NCI-H2196 treated with DMSO at 0.1 percent for 48 hours (cell line): ENCODE results near the gene TIAM1.
"Not testable (repeated sequence)": the region's sequence is repeated elsewhere in the genome, so short reads cannot be mapped to it uniquely, and the experiment has no call there.

Source experiments
- DNase-seq: peaks from one replicate; lab custom pipeline; 2025; ENCODE audit not compliant: unreplicated experiment; lab: John Stamatoyannopoulos, UW

Gene TIAM1

DNA sequence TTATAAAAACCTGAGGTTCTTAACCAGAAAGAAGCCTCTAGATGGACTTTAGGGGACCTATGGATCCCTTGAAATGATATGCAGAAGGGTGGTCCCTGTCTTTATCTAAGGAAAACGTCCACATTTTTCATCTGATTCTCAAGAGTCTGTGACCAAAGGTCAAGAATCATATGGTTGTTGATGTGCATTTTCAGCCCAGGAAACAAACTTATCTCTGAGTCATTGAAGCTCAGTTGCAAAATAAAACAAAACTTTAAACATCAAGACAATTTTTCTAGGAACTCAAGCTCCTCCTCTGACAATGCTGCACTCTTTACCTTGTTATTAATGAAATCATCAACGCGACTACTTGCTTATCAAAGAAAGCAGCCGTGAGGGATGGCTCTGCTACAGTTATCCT, 83.3 kb downstream of the TIAM1 start:
- no peak for DNase-seq

DNA sequence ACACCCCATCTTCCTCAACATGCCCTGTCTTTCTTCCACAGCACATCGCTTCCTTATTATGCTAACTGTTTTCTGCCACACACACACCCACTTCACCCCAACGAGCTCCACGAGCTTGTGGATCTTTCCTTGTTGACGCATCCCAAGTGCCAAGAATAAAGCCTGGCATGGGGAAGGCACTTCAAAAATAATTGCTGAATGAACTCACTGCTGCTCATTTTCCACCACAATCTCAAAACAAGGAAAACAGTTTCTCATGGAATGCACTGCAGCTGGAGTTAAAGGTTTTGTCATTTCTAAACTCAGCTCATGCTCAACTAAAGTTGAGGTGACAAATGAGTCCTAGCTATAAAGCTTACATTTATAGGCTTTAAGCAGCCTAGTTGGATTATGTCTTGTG, 86.0 kb downstream of the TIAM1 start:
- no peak for DNase-seq

DNA sequence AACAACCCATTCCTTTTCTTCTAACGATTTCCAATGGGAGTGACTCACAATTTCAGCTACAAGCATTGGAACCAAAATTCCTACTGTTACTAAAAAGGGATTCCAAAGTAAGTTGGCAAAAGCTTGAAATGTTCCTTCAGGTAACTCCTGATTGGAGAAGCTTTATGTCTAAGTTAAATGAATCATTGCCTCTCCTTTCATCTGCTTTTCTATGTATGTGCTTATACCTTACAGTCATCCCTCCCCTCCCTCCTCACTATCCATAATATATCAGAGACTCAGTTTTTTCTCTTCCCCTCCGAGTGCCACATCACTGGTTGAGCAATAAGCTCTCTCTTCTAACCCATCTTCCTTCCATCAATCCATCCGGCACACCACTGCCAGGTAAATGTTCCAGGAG, 86.8 kb downstream of the TIAM1 start:
- no peak for DNase-seq

DNA sequence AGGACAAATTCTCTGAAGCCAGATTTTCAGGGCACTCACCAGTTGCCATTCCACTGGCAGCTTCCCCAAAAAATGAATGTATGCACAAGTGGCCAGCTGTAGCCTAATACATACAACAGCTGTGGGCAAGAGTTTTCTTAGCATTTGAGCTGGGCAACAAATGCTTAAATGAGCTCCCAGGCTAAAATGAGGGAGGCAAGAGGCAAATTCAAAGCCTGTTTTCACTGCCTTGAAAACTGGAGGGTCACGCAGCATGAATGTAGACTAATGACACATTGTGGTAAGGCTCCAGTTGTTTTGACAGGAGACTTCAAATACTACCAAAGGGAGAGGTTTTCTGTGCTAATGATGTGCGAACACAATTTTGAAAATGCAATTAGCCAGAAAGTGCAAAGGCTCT, 88.2 kb downstream of the TIAM1 start:
- no peak for DNase-seq

DNA sequence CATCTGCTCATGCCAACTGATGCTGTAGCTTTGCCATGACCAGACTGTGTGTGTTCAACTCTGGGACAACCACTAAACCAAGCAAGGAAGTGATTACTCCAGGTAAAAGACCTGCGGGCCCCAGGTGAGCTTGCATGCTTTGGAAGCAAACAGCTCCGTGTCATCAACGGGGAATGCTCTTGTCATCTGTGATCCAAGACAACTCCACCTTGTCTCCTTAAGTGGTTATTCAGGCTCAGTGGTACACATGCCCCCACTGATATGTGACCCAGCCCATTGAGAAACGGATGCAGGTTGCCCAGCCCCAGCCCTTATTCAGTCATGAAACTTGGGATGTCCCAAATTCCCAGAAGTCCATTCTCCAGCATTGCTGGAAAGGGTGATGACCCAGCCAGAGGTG, 89.0 kb downstream of the TIAM1 start:
- DNase-seq: no peak

DNA sequence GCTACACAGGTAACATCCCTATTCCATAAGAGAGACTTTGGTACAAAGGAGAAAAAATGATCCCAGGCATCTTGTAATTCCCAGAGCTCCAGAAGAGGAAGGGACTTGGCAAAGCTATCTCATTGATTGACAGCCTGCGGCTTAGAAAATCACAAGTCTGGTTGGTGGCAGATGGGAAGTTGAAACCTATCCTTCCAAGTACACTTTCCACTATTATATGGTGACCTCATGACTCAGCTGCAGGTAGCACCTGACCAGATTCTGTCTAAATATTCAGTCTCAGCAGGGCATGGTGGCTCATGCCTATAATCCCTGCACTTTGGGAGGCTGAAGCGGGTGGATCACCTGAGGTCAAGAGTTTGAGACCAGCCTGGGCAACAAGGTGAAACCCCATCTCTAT, 89.9 kb downstream of the TIAM1 start:
- DNase-seq: no peak

DNA sequence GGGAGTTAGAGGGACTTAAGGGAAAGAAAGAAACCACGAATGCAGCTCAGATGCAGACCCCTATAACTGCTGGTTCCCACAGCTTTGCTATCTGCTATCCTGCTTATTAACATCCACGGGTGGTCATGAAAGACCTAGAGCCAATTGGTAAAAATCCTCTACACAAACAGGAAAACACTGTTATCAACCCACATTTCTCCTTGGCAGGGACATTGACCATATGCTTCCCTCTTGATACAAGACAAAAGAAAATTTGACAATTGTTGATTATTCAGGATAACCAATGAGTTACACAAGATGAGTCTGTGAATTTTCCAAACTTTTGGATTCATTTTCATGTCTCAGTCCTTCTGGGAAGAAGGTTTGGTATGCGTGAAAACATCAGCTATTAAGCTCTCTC, 90.4 kb downstream of the TIAM1 start:
- DNase-seq: no peak

DNA sequence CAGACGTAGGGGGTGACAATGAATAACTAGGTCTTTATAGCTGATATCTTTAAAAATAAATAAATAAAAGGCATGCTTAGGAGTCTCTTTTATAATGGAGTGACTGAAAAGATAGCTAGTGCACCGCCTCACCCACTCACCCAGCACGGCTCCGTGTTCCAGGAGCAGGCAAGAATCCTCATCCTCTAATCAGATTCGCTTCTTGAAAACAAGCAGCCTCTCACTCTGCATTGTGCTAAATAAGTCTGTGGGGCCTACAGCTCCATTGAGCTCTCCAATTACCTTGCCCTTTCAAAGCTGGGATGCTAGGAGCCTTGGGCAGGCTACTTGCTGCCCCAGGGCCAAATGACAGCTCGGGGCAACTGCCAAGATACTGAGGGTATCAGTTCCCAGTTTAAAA, 91.5 kb downstream of the TIAM1 start:
- no peak for DNase-seq

DNA sequence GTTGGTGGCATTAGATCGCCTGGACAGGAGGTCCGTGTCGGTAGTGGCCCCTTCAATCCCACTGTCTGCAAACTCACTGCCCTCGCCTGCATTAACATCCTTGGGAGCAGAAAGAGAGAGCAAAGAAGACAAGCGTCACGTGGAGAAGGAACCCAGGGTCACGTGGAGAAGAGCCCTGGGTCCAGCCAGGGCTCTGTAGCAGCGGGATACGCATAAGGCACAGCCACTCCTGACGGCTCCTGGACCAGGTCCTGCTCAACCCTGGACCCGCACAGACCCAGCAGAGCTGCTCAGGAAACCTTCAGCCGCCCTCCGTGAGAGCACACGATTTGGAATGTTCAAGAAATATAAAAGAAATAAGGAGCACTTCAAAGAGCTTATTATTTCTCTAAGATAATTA, 92.0 kb downstream of the TIAM1 start:
- DNase-seq: no peak

DNA sequence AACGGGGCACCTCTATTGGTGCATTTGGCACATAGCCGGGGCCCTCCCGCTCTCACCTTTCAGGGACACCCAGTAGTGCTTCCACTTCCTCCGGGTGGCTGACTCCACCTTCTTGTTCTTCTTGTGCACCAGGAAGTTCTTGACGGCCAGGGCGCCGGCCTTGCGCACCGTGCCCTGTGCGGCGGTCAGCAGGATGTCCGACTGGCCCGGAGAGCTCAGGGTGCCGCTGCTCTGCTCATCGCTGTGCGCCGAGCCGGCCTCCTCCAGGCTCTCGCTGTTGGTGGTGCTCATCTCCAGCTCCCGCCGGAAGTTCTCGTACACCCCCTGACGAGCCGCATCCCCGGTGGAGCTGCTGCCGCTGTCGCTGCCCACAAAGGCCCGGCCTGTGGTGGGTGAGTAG, 92.4 kb downstream of the TIAM1 start:
- DNase-seq: no peak

DNA sequence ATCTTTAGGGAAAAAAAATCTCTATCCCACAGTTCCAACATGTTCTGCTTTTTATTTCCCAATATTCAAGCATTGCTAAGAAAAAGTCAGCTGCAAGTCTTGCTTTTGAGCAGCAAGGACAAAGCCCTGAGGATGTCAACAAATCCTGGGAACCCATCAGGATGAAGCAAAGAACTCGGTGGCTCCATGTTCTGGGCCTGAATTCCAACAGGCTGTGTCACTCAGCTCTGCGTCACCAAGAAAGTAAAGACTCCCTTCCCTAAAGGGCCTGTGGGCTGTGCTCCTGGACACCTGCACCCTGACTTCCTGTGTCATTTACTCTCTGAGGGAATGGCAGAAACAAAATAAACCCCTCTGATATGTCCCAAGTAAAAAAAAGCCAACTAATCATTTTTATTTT, 95.5 kb downstream of the TIAM1 start:
- DNase-seq: no peak

DNA sequence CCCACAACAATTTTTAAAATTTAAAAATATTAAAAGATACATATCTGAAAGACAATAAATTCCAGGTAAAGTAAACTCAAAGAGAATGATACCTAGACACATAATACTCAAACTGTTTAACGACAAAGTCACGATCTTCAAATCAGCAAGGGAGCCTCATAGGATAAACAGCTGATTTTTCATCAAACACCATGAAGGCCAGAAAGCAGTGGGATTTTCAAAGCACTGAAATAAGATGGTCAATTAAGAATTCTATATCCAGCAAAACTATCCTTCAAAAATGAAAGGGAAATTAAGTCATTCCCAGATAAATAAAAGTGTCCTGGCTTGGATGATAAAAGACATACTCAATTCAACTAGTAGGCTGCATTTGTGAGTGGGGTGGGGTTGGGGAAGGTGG, 100.5 kb downstream of the TIAM1 start:
- DNase-seq: no peak

DNA sequence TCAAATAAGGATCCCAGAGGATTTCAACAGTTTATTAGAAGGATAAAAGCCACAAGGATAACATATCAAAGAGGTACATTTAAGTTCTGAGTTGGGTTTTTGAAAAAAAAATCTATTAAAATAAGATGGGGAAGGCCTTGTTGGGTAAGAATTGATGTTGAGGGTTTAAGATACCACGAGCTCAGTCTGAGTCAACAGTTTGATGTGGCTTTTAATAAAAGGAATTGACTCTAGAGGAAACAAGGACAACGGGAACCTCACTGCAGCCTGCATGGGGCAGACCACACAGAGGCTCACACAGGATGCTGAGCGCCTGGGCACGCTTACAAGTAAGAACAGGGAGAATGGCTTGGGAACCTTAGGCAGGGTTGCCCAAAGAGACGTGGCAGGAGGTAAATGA, 107.5 kb downstream of the TIAM1 start:
- DNase-seq: no peak

DNA sequence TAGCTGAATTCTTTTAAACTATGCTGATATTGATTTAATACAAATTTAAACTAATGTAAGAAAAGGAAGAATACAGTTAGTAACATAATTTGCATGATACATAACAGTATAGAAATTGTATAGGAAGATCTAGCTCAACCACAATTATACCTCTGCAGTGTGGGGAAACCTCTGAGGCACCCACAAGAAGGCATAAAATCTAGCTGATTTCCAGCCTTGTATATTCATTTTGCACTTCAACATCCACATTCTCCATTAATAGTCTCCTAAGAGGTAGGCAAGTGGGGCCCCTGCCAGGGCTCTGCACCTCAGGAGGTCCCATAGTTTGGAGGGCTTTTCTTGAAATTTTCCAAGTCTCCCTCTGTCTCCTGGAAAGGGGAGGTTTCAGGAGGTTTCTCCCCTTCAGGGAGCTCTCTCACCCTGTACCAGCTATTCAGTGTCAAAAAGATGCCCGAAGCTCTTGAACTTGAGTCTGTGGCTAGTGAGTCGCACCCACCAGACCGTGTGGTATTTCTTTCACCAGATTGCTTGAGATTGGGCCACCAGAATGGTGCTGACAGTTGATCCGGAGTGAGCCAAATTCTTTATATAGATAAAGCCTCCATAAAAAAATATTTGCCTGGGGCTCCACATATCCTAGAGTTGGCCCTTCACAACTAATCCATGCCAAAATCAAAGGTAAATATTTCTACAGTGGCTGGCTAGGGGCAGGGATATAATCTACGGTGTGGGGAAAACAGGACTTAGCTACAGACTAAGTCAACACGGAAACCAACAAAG, 108.2 kb downstream of the TIAM1 start:
- no peak for DNase-seq

DNA sequence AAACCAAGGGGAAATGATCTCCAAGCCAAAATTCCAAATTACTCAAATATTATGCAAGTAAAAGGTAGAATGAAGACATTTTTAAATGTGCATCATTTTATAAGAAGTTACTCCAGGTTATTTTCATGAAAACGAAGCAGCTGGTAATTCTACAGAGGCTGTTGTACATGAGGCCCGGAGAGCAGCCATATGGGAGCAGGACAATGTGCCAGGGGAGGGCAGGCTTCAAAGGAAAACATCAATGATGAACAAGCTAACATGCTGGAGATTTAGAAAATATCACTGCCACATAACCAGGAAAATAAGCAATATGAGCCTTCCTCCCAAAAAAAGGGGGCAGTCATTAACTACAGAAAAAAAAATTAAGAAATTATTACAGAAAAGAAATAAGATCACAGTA, 109.1 kb downstream of the TIAM1 start:
- no peak for DNase-seq

DNA sequence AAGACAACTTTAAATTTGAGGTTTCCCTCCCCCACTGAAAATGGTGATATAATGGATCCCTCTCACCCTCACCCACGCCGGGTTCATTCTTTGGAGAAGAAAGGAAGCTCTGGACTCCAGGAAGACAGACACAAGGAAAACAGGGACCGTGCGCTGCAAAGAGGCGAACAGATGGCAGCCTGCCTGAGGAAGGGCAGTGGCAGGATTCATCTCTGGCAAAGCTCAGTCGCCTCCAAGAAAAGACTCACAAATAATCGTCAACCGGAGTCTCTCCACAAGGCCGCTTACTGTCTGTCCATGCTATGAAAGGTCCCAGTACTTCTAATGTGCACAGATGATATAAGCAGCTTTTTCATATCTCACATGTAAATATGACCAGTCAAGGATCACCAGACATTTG, 110.3 kb downstream of the TIAM1 start:
- no peak for DNase-seq

DNA sequence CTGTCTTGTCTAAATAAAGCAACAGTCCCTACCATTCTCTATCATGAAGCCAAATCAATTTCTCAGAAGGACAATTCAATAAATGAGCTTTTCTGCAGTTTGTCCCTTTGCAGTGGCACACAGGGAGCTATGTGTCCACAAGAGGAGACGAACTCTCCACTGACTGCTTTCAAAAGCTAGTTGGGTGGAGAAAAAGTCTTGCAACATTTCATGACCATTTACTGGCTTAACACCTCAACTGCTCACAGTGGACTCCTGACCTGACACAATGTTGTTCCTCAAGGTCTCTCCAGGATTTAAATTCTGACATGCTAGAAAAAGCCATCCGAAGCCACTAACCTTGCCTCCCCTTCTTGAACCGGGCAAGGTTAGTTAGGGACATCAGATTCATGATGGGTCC, 111.7 kb downstream of the TIAM1 start:
- DNase-seq: no peak

DNA sequence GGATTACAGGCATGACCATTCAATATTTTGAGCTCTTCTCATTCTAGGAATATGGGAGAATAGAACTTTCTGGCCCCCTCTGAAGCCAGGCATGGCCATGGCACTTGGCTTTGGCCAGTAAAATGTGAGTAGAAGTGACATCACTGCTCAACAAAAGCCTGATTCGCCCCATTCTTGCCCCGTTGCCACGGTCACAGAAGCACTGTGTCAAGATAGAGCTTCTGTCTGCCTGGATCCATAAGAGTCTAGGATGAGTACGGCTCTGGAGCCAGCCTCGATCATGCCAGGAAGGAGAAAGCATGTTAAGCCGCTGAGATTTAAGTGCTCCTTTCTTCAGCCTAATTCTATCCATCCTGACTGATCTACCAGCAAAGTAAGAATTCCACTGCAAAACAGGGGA, 113.1 kb downstream of the TIAM1 start:
- DNase-seq: no peak

DNA sequence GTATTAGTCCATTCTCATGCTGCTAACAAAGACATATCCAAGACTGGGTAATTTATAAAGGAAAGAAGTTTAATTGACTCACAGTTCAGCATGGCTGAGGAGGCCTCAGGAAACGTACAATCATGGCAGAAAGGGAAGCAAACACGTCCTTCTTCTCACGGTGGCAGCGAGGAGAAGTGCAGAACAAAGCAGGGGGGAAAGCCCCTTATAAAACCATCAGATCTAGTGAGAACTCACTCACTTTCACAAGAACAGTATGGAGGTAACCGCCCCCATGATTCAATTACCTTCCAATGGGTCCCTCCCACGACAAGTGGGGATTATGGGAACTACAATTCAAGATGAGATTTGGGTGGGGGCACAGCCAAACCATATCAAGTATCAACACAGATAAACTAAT, 115.3 kb downstream of the TIAM1 start:
- not testable (repeated sequence) for DNase-seq

DNA sequence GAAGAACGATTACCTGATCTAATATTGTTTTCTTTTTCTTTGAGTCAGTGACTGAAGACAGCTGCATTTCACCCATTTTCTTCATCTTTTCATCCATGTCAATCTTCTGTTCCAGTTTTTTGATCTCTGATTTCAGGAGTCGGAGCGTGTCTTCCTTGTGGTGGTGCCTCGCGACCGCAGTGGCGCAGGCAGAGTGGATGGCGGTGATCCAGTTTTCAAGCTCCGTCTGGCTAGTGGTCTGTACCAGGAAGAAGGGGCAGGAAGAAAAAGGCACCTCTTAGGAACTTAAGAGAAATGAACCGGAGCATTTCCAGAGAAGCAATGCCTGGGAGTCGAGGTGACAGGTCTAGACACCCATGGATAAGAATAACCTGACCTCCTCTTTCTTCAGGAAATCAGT, 118.3 kb downstream of the TIAM1 start:
- DNase-seq: no peak

DNA sequence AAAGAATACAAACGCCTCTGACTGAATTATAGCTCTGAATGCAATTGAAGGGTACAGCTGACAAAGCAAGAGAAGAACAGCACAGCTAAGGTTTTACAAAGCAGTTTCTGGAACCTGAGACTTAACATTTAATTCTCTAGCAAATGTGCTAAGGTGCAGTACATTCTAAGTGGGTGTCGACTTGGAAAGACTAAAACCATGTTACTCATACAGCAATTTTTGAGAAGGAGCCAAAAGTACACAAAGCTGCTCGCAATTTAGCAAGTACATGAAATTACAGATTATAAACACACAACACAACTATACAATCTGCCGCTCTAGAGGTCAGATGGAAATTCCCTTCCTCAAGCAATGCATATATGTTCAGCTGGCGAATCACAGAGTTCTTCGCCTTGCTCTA, 121.9 kb downstream of the TIAM1 start:
- no peak for DNase-seq

DNA sequence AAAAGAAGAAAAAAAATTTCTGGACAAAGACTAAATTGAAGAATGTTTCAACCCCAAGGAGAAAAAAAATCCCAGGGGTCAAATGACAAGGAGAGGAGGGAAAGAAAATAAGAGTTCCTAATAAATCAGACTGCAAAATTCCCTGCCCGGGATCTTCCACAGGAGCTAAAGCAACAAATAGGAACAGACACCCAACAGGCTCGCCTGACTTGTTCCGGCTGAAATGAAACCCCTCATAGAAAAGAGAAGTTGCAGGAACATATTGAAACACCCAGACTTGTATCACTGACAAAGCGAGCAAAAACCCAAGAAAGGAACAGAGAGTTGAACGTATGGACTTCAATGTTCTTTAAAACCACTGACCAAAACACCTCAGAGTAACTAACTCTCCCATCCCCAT, 123.0 kb downstream of the TIAM1 start:
- DNase-seq: no peak

DNA sequence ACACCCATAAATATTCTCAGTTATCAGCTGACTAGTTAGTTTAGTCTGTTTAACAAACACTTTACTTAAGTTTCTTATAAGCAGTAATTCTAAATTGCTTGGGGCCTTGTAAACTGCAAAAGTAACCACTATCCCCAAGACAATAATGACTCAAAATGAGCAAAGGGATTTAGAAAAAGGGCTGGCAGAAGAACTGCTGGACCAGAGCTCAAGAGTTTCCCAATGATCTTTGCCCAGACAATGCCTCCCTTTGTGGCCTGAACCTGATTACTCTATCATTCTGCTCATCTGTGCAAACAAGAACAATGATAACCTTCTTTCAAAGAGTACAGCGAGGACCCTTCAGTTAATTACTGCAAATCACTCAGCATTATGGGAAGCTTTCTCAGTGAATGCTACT, 123.5 kb downstream of the TIAM1 start:
- DNase-seq: no peak
